ENCODE results near the gene TSPAN7.

DNA sequence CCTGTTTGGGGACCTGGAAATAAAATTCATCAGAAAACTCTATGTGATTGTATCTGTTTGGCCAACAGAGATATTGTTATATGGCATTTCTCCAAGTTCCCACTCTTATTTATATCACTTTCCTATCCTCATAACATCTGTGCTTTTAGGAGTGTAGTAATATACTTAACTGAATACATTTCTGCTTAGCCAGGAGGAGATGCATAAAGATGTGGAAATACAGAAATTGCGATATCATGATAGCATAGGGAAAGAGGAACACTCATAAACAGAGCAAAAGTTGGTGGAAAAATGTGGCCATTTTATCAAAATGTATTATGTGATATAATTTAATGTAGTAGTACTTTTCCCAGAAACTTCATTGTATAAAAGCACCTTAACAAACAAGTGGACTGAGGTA is 46.1 kb upstream of the TSPAN7 start:
- TF ChIP-seq CTCF (IDR thresholded peaks at IDR 0.05) (no peak), POLR2A (IDR thresholded peaks at IDR 0.05) (no peak)

All from right lobe of liver (tissue), 4 donors.